ENCODE results near the gene IFT88. TPM values are rescaled to one million over a fixed set of nuclear protein-coding genes. Genes with fewer than 3 reads are reported as not detected.

The IFT88 gene
- total and polyA plus RNA-seq, 4 donors = 7.1 to 18.7 (median 10.5) TPM

- H3K4me1 ChIP-seq (ENCODE audit: control insufficient read depth in 4 of 4, insufficient read depth in 4 of 4, low read length in 3 of 4) = peaks cover 3 to 19% (median 4%) of the 10 kb centered on the region in 4 donors
- no peak overlapping the region for H3K9ac ChIP-seq (ENCODE audit: low read depth in 1 of 2, low read length in 2 of 2)
- no peaks in the 10 kb centered on the region for H3K36me3 ChIP-seq (ENCODE audit: control insufficient read depth in 4 of 4, insufficient read depth in 3 of 4, low read depth in 1 of 4, low read length in 3 of 4)
- no peak for DNase-seq (ENCODE audit: low spot score)
- TF ChIP-seq FOXA1 (IDR thresholded peaks at IDR 0.05) = no peak
- H3K4me3 ChIP-seq (ENCODE audit: low read depth in 1 of 3, low read length in 3 of 3) = no peak overlapping the region
- no peaks in the 10 kb centered on the region for H3K27me3 ChIP-seq (ENCODE audit: control insufficient read depth in 4 of 4, insufficient read depth in 4 of 4, low read length in 3 of 4)
- H3K9me3 ChIP-seq (ENCODE audit: control insufficient read depth in 4 of 4, low read length in 3 of 4) = no peaks in the 10 kb centered on the region
- 95% methylated on average over 11 of the region's 11 CpGs for WGBS
- no peak overlapping the region for H3K27ac ChIP-seq (ENCODE audit: low read depth in 1 of 2, low read length in 2 of 2)
These were observed 1.7 kb upstream of the IFT88 start for GRCh38 chr13:20565115-20565736.

GRCh38 chr13:20566468-20566897 lies 474 bp upstream of the IFT88 start:
- H3K27me3 ChIP-seq (ENCODE audit: control insufficient read depth in 4 of 4, insufficient read depth in 4 of 4, low read length in 3 of 4) = no peaks in the 10 kb centered on the region
- no peaks in the 10 kb centered on the region for H3K36me3 ChIP-seq (ENCODE audit: control insufficient read depth in 4 of 4, insufficient read depth in 3 of 4, low read depth in 1 of 4, low read length in 3 of 4)
- peak overlapping the region; percentile 84 to 97 for H3K27ac ChIP-seq (ENCODE audit: low read depth in 1 of 2, low read length in 2 of 2)
- TF ChIP-seq MAX (IDR thresholded peaks at IDR 0.05) (peak; percentile 18), RXRA (IDR thresholded peaks at IDR 0.05) (peak; percentile 12 to 56), CTCF (IDR thresholded peaks at IDR 0.05; ENCODE audit: low read depth, low read length, missing input control) (no peak), JUND (IDR thresholded peaks at IDR 0.05) (peak in 1 of 2 donors; percentile 42), RAD21 (IDR thresholded peaks at IDR 0.05) (peak in 1 of 2 donors; percentile 22), HNF4A (conservative IDR thresholded peaks at IDR 0.05) (peak in 1 of 2 donors; percentile 41)
- peak overlapping the region; percentile 80 to 87 (median 80) for H3K4me3 ChIP-seq (ENCODE audit: low read depth in 1 of 3, low read length in 3 of 3)
- H3K9ac ChIP-seq (ENCODE audit: low read depth in 1 of 2, low read length in 2 of 2) = peak overlapping the region; percentile 78 to 93
- no peak for DNase-seq (ENCODE audit: low spot score)
- H3K4me1 ChIP-seq (ENCODE audit: control insufficient read depth in 4 of 4, insufficient read depth in 4 of 4, low read length in 3 of 4) = peaks cover 0 to 15% (median 1%) of the 10 kb centered on the region in 4 donors
- no peaks in the 10 kb centered on the region for H3K9me3 ChIP-seq (ENCODE audit: control insufficient read depth in 4 of 4, low read length in 3 of 4)
- 3% methylated on average over 21 of the region's 21 CpGs for WGBS

- Histone ChIP-seq H3K4me1 (ENCODE audit: control insufficient read depth in 4 of 4, insufficient read depth in 4 of 4, low read length in 3 of 4) (peaks cover 3 to 18% (median 3%) of the 10 kb centered on the region in 4 donors), H3K4me3 (ENCODE audit: low read depth in 1 of 3, low read length in 3 of 3) (peak overlapping the region; percentile 63 to 95 (median 87)), H3K36me3 (ENCODE audit: control insufficient read depth in 4 of 4, insufficient read depth in 3 of 4, low read depth in 1 of 4, low read length in 3 of 4) (no peaks in the 10 kb centered on the region), H3K27me3 (ENCODE audit: control insufficient read depth in 4 of 4, insufficient read depth in 4 of 4, low read length in 3 of 4) (no peaks in the 10 kb centered on the region), H3K9ac (ENCODE audit: low read depth in 1 of 2, low read length in 2 of 2) (peak overlapping the region; percentile 86 to 90), H3K9me3 (ENCODE audit: control insufficient read depth in 4 of 4, low read length in 3 of 4) (no peaks in the 10 kb centered on the region), H3K27ac (ENCODE audit: low read depth in 1 of 2, low read length in 2 of 2) (peak overlapping the region; percentile 84 to 97)
- DNase-seq (ENCODE audit: low spot score) = no peak
- WGBS = 18% methylated on average over 9 of the region's 9 CpGs
- TF ChIP-seq ZBTB33 (IDR thresholded peaks at IDR 0.05) = peak; percentile 27
- TF ChIP-seq HNF4A (conservative IDR thresholded peaks at IDR 0.05) = no peak
- TF ChIP-seq RAD21 (IDR thresholded peaks at IDR 0.05) = no peak
- no peak for TF ChIP-seq EGR1 (IDR thresholded peaks at IDR 0.05; ENCODE audit: low read depth in 2 of 2)
- peak; percentile 65 for TF ChIP-seq MAX (IDR thresholded peaks at IDR 0.05)
These were observed 1.0 kb downstream of the IFT88 start for GRCh38 chr13:20567881-20568528.

All from liver (tissue), 9 donors.